SU-DHL-6 (cell line): ENCODE results near the gene GAS7.

Experiments used
- H2AFZ ChIP-seq: fragments of 200-600 bp; sonication (generic); 2 replicates; pipeline ENCODE4 v1.6.1; 2014; ENCODE audit warnings: low read depth, mild to moderate bottlenecking, moderate library complexity, mixed read lengths, antibody characterized with exemption, low read length; ENCODE audit not compliant: severe bottlenecking
- H3F3A ChIP-seq: fragments of 200-600 bp; shearing (Covaris generic); 2 replicates; pipeline ENCODE4 v1.6.0; 2016; ENCODE audit warnings: antibody characterized with exemption, mild to moderate bottlenecking; ENCODE audit not compliant: insufficient read depth
- H3K27ac ChIP-seq: fragments of 200-600 bp; sonication (generic); 2 replicates; pipeline ENCODE4 v1.5.1; 2016; ENCODE audit warnings: low read depth, mild to moderate bottlenecking, low read length, moderate library complexity, mixed read lengths
- H3K27me3 ChIP-seq: fragments of 200-600 bp; sonication (generic), shearing (Covaris generic); 2 replicates; pipeline ENCODE4 v1.6.0; 2014; ENCODE audit warnings: mild to moderate bottlenecking, low read length
- H3K36me3 ChIP-seq: fragments of 200-600 bp; sonication (generic); 2 replicates; pipeline ENCODE4 v1.6.1; 2014; ENCODE audit warnings: mild to moderate bottlenecking, low read length, mixed read lengths
- H3K4me2 ChIP-seq: fragments of 300-600, 200-600 bp; shearing (Covaris generic), sonication (generic); 2 replicates; pipeline ENCODE4 v1.6.0; 2014; ENCODE audit warnings: low read length, low read depth, mild to moderate bottlenecking; ENCODE audit not compliant: poor library complexity, severe bottlenecking
- H3K4me3 ChIP-seq: fragments of 200-600 bp; sonication (generic); 2 replicates; pipeline ENCODE4 v1.5.1; 2014; ENCODE audit warnings: antibody characterized with exemption, low read length, mild to moderate bottlenecking, mixed read lengths; ENCODE audit not compliant: insufficient read depth, poor library complexity, severe bottlenecking
- H3K79me2 ChIP-seq: fragments of 200-600 bp; sonication (generic); 2 replicates; pipeline ENCODE4 v1.6.1; 2014; ENCODE audit warnings: mild to moderate bottlenecking, low read length, moderate library complexity; ENCODE audit not compliant: insufficient read depth
- H3K9ac ChIP-seq: fragments of 200-600 bp; sonication (generic); 2 replicates; pipeline ENCODE4 v1.7.0; 2014; ENCODE audit warnings: mild to moderate bottlenecking, low read length
- H3K9me2 ChIP-seq: fragments of 200-600 bp; sonication (generic); replicated peaks from 2 replicates; pipeline ENCODE4 v1.6.1; 2014; ENCODE audit warnings: low read length; ENCODE audit not compliant: insufficient read depth
- H3K9me3 ChIP-seq: fragments of 200-600 bp; sonication (generic); 2 replicates; pipeline ENCODE4 v1.6.1; 2014; ENCODE audit warnings: low read length, mixed read lengths; ENCODE audit not compliant: insufficient read depth
- H4K20me1 ChIP-seq: fragments of 200-600 bp; sonication (generic); 2 replicates; pipeline ENCODE4 v1.6.1; 2014; ENCODE audit warnings: low read depth, mild to moderate bottlenecking, antibody characterized with exemption, low read length, moderate library complexity, mixed read lengths
- CTCF ChIP-seq: fragments of 200-600 bp; sonication (generic); IDR thresholded peaks from one replicate; pipeline ENCODE4 v1.5.1; 2017; ENCODE audit warnings: antibody characterized with exemption, mild to moderate bottlenecking, low read length, moderate library complexity; ENCODE audit not compliant: insufficient read depth, poor library complexity, severe bottlenecking
- EZH2phosphoT487 ChIP-seq: fragments of 200-600 bp; sonication (generic), shearing (Covaris generic); conservative IDR thresholded peaks from 2 replicates; pipeline ENCODE4 v1.6.1; 2018; ENCODE audit warnings: mild to moderate bottlenecking, antibody characterized with exemption, low read length, moderate library complexity, mixed read lengths

Gene GAS7

GRCh38 chr17:10072556-10073425, 125.6 kb downstream of the GAS7 start:
- Histone ChIP-seq H3K4me2 (no peak overlapping the region), H3K9ac (no peak overlapping the region), H3K9me2 (no peaks in the 10 kb centered on the region), H3K9me3 (no peaks in the 10 kb centered on the region), H3K4me3 (no peak overlapping the region), H3K79me2 (no peaks in the 10 kb centered on the region), H3K27me3 (no peaks in the 10 kb centered on the region), H2AFZ (no peak overlapping the region), H3K27ac (no peak overlapping the region), H3F3A (no peaks in the 10 kb centered on the region), H4K20me1 (no peaks in the 10 kb centered on the region), H3K36me3 (no peaks in the 10 kb centered on the region)
- TF ChIP-seq CTCF (no peak), EZH2phosphoT487 (no peak)

GRCh38 chr17:10072086-10072485, 126.3 kb downstream of the GAS7 start:
- Histone ChIP-seq H2AFZ (no peak overlapping the region), H3K9me2 (no peaks in the 10 kb centered on the region), H3K9me3 (no peaks in the 10 kb centered on the region), H3K27me3 (no peaks in the 10 kb centered on the region), H3K79me2 (no peaks in the 10 kb centered on the region), H3K27ac (no peak overlapping the region), H3K36me3 (no peaks in the 10 kb centered on the region), H3K9ac (no peak overlapping the region), H3K4me2 (no peak overlapping the region), H3K4me3 (no peak overlapping the region), H4K20me1 (no peaks in the 10 kb centered on the region), H3F3A (no peaks in the 10 kb centered on the region)
- TF ChIP-seq EZH2phosphoT487 (no peak), CTCF (no peak)

- Histone ChIP-seq H3K9ac (no peak overlapping the region), H3K9me3 (no peaks in the 10 kb centered on the region), H2AFZ (no peak overlapping the region), H3F3A (no peaks in the 10 kb centered on the region), H3K36me3 (no peaks in the 10 kb centered on the region), H3K79me2 (no peaks in the 10 kb centered on the region), H3K4me3 (no peak overlapping the region), H3K27me3 (no peaks in the 10 kb centered on the region), H3K4me2 (no peak overlapping the region), H4K20me1 (no peaks in the 10 kb centered on the region), H3K9me2 (no peaks in the 10 kb centered on the region), H3K27ac (no peak overlapping the region)
- TF ChIP-seq EZH2phosphoT487 (no peak), CTCF (no peak)
Observed at GRCh38 chr17:10071141-10071540, 127.3 kb downstream of the GAS7 start.
